GM21786 (cell line): Measurements from ENCODE around the gene L3MBTL1.
A peak's percentile ranks its signal among the peaks of the same experiment; 100 is the strongest.
"Not testable (repeated sequence)": the region's sequence is repeated elsewhere in the genome, so short reads cannot be mapped to it uniquely, and the experiment has no call there.

ENCODE experiments used
- ATAC-seq: cut with Tn5 transposase; IDR thresholded peaks from one replicate; pipeline ENCODE4 v1.9.1; 2021; ENCODE audit not compliant: unreplicated experiment

L3MBTL1 gene

DNA sequence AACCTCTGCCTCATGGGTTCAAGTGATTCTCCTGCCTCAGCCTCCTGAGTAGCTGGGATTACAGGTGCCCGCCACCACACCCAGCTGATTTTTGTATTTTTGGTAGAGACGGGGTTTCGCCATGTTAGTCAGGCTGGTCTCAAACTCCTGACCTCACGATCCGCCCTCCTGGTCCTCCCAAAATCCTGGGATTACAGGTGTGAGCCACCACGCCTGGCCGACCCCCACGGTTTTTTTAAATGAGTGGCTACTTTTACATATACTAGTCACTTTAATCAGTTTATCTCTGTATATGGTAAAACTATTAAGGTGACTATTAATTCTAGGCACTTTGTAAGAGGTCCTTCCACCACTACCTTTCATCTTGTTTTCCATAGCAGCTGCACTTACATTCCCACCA is 5.5 kb upstream of the L3MBTL1 start:
- ATAC-seq, result not testable (repeated sequence)

GRCh38 chr20:43506238-43506637 is 1.3 kb upstream of the L3MBTL1 start:
- no peak for ATAC-seq

DNA sequence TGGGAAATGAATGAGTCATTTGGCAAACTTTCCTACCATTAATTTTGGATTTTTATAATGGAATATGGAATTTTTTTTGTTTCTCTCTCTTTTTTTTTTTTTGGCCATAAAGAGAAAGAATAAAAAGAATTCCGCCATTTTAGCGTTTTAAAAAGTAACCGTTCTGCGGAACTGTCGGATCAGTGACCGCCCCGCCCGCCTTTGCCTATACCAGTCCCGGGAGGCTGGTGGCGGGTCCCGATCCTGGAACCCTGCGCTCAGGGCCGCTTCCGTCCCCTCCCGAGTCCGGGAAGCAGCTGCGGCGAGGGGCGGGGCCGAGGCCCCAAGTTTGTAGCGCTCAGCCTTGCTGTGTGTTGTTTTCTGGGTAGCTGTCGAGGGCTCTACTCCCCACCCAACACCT is 609 bp downstream of the L3MBTL1 start:
- no peak for ATAC-seq

- no peak for ATAC-seq
These were observed 1.1 kb downstream of the L3MBTL1 start for GRCh38 chr20:43508604-43509040.

GRCh38 chr20:43511879-43512278 is 4.4 kb downstream of the L3MBTL1 start:
- no peak for ATAC-seq

GRCh38 chr20:43513372-43513930 is 6.0 kb downstream of the L3MBTL1 start:
- no peak for ATAC-seq

DNA sequence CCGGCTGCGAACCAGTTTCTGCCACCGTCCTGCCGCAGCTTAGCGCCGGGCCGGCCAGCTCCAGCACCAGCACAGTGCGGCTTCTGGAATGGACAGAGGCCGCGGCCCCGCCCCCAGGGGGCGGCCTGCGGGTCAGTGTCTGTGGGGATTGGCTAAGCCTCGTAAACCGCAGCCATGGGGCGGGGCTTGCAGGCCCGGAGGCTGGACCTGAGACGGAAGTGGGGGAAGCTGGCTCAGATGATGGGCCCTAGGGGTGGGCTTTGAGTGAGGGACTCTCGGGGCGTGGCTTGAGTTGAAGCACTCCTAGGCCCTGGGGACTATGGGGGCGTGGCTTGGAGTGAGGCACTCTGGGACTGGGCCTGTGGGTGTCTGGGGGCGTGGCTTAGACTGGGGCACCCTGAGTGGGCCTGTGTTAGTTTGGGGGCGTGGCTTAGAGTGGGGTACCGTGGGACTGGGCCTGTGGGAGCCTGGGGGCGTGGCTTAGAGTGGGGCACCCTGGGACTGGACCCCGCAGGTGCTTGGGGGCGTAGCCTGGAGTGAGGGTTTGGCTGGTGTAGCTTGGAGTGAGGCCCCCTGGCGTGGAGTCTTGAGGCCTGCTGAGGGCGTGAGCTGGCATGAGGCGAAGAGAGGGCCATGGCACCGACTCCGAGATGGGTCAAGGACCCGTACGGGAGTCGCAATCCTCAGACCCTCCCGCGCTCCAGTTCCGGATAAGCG is 6.6 kb downstream of the L3MBTL1 start:
- ATAC-seq, result peak; percentile 78

DNA sequence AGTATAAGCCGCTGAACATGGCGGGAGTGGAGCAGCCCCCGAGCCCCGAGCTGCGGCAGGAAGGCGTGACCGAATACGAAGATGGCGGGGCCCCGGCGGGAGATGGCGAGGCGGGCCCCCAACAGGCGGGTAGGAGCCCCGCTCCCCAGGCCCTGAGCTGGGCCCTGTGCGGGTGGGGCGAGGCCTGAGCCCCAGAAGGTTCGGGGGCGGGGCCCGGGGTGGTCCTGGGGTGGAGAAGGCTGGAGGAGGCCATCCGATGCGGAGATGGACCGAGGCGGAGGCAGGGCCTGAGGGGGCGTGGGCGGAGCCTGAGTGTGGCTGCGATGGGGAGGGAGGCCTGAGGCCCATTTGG is 7.1 kb downstream of the L3MBTL1 start:
- ATAC-seq, result peak; percentile 15

- ATAC-seq, result no peak
These were observed 8.1 kb downstream of the L3MBTL1 start for GRCh38 chr20:43515628-43516027.

DNA sequence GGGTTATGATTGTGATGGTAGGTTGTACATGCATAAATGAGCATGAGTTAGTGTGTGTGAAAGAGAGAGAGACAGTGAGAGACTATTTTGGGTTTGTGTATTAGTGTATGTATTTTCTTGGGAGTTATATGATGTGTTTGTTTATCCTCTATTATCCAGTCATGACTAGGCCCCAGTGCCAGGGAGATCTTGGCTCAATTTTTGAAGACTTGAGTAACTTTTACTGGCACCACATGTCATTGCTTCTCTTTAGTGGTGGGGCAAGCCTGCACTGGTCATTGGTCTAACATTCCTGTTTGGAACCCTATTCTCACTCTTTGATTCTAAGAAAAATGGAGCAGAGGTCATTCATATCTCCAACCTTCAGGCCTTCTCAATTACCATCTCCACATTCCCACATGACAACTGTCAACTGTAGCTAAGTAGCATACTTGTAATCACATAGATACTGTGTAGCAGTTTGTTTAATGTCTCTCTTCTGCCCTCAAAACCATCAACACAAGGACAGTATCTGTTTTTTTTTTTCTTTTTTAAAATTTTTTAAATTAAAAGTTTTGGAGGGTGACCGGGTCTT is 8.8 kb downstream of the L3MBTL1 start:
- no peak for ATAC-seq

DNA sequence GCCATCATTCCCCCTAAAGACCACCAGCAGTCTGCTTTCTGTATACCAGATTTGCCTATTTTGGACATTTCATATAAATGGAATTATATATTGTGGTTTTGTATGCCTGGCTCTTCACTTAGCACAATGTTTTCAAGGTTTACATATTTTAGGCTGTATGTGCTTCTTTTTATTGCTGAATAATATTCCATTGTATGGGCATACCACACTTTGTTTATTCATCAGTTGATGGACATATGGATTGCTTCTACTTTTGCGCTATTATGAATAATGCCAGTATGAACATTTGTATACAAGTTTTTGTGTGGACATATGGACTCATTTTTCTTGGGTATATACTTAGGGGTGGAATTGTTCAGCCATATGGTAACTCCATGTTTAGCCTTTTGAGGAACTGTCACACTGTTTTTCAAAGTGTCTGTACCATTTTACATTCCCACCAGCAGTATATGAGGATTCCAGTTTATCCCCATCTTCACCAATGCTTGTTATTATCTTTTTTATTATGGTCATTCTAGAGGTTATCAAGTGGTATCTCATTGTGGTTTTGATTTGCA is 12.7 kb downstream of the L3MBTL1 start:
- ATAC-seq, result no peak

GRCh38 chr20:43525021-43525420 is 17.5 kb downstream of the L3MBTL1 start:
- ATAC-seq, result no peak

GRCh38 chr20:43528258-43528875 is 20.9 kb downstream of the L3MBTL1 start:
- no peak for ATAC-seq

DNA sequence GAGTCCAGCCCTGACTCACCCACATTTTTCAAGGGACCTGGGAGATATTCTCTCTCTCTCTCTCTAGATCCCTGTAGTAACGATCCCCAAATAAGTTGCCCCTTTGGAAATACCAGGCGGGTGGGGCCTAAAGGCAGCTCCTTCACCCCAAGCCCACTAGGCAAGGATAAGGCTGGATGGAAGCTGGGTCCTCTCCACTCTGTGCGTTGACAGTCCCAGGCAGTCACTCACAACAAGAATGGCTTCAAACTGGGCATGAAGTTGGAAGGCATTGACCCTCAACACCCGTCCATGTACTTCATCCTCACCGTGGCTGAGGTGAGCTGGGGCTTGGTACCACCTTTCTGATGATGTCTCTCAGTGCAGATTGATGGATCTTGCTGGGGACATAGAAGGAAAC is 21.6 kb downstream of the L3MBTL1 start:
- ATAC-seq, result no peak

- no peak for ATAC-seq
These were observed 22.1 kb downstream of the L3MBTL1 start for GRCh38 chr20:43529457-43530153.

DNA sequence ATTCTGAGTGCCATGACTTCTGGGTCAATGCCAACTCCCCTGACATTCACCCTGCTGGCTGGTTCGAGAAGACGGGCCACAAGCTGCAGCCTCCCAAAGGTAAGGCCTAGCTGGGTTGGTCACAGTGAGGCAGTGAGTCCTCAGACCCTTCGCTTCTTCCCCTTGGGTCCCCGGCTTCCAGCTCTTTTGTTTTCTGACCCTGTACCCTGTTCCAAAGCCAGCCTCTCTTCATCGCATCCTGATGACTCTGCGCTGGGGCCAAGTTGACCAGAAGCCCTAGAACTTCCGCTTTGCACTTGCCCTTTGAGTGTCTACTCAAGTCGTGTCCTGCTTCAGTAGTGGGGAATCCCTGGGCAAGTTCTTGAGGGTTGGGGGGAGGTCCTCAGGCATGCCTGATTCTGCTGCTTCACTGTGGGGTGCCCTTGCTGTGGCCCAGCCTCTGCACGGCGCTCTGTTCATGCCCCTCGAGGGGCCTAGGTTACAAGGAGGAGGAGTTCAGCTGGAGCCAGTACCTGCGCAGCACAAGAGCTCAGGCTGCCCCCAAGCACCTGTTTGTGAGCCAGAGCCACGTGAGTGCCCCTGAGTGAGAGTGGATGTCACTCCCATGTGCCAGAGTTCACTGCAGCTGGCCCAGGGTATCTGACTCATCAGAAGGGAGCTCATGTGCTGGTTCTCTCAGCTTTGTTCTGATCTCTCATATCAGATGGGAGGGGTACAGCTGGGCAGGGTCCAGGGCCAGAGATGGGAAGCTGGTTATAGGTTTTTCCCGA is 23.0 kb downstream of the L3MBTL1 start:
- no peak for ATAC-seq

DNA sequence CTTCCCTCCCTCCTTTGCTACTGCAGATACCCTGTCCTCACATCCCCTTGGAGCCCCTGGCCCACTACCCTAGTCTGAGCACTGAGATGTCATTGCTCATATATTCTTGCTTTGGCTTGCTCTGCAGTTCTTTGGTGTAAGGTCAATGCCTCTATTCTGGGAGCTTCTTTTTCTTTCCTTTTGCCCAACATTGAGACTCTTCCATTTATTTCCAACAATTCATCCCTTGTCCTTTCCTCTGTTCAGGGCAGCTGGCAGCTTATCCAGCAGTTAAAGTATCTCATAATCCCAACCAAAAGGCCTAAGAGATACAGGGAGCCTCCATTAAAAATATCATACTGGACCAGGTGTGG is 23.6 kb downstream of the L3MBTL1 start:
- no peak for ATAC-seq

GRCh38 chr20:43532416-43533055 is 25.0 kb downstream of the L3MBTL1 start:
- no peak for ATAC-seq

DNA sequence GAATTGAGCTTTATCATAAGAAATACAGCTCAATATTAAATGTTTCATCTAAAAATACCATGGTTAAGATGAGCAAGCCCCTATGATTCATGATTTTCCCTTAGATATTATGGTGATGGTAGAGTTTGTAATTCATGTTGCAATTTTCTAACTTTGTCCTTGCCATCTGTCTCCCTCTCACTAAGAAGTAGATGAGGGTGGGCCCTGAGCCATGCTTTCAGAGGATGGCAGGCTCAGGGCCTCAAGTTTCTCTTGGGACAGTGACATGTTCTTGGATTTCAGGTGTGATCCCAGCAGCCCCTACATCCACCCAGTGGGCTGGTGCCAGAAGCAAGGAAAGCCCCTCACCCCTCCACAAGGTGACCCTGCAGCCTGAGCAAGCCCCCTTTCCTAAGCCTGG is 25.6 kb downstream of the L3MBTL1 start:
- ATAC-seq, result no peak

DNA sequence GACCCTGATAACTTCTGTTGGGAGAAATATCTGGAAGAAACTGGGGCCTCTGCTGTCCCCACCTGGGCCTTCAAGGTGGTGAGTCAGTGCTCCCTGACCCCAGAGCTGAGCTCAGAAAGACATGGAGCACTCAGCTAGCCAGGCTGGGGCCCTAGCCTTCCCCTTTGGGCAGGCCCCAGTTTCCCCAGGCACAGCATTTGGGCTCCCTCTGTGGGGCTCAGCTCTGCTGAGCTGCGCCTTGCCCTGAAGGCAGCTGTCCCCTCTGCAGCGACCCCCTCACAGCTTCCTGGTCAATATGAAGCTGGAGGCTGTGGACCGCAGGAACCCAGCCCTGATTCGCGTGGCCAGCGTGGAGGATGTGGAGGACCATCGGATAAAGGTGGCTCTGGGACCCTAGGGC is 26.5 kb downstream of the L3MBTL1 start:
- no peak for ATAC-seq
